HFF-Myc (cell line): ENCODE results near the gene IFI27L1.

ENCODE experiments used
- DNase-seq: peaks from one replicate; pipeline ENCODE4 v3.0.0-alpha.2; 2011; ENCODE audit warnings: low read depth; ENCODE audit errors: extremely low read depth
- H3K4me3 ChIP-seq: replicated peaks from 2 replicates; pipeline ENCODE4 v1.5.1; 2011; ENCODE audit warnings: low read depth, mild to moderate bottlenecking, control low read depth, low read length
- TF ChIP-seq, protein P1 (sequence below): IDR thresholded peaks from 2 replicates; pipeline ENCODE4 v1.5.1; 2012; ENCODE audit warnings: mild to moderate bottlenecking, low read depth, low read length, control low read depth; ENCODE audit errors: missing control alignments

IFI27L1 gene

DNA sequence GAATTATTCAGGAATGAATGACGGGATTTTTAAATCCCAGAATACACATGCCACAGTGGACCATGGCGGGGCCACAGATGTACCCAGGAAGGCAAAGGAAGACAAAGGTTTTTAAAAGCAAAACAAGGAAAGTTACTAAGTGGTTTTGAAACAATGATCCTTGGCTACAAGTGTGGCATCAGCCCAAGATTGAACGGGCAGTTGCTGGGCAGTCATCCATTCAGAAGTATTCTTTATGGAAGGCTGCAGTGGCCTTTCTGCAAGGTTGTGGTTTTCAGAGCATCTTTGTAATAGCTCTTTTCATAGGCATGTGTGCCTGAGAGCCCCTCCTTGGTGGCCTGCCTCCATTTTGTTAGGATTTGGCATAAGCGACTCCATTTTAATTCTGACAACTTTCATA, 16.0 kb downstream of the IFI27L1 start:
- H3K4me3 ChIP-seq, result no peak overlapping the region
- DNase-seq, result no peak
- TF ChIP-seq, protein P1, sequence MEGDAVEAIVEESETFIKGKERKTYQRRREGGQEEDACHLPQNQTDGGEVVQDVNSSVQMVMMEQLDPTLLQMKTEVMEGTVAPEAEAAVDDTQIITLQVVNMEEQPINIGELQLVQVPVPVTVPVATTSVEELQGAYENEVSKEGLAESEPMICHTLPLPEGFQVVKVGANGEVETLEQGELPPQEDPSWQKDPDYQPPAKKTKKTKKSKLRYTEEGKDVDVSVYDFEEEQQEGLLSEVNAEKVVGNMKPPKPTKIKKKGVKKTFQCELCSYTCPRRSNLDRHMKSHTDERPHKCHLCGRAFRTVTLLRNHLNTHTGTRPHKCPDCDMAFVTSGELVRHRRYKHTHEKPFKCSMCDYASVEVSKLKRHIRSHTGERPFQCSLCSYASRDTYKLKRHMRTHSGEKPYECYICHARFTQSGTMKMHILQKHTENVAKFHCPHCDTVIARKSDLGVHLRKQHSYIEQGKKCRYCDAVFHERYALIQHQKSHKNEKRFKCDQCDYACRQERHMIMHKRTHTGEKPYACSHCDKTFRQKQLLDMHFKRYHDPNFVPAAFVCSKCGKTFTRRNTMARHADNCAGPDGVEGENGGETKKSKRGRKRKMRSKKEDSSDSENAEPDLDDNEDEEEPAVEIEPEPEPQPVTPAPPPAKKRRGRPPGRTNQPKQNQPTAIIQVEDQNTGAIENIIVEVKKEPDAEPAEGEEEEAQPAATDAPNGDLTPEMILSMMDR, result no peak

DNA sequence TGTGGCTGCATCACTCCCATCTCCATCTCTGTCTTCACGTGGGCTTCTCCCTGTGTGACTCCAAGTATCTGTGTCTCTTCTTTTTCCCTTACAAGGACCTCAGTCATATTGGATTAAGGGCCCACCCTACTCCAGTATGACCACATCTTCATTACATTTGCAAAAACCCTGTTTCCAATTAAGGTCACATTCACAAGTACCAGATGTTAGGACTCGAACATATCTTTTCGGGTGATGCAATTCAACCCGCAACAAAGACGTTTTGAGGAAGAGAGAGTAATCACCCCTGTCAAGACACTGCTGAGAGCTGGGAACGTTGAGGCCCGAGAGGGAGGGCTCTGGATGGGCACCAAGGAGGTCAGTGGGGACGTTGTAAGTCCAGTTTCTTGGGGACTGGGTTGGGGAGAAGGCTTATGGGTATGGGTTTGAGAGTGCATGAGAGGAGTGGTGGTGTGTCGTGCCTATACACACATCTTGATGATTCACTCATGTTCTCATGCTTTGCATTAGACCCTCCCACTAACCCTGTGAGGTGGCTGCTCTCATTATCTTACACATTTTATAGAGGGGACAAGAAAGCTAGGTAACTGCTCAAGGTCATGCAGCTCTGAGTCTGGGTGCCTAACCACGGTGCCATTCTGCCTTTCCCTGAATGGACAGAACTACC, 17.3 kb downstream of the IFI27L1 start:
- TF ChIP-seq, protein P1, result no peak
- peak; percentile 70 for DNase-seq
- H3K4me3 ChIP-seq, result no peak overlapping the region

DNA sequence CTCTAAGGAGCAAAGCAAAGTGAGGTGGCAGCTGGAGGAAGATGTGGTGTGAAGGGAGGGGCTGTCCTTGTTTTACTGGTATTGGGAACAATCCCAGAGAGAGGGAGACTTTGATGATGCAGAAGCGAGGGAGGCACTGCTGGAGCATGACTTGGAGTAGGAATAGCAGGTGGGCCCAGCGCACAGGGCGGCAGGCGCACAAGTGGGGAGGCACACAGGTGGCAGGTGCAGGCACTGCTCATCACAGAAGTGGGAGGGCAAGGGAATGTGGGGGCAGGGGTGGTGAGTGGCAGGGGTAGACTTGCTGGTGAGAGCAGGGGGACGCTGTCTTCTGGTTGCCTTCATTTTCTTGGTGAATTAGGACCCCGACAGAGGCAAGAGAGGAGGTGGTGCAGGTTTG, 17.9 kb downstream of the IFI27L1 start:
- TF ChIP-seq, protein P1, result no peak
- H3K4me3 ChIP-seq, result no peak overlapping the region
- DNase-seq, result no peak

DNA sequence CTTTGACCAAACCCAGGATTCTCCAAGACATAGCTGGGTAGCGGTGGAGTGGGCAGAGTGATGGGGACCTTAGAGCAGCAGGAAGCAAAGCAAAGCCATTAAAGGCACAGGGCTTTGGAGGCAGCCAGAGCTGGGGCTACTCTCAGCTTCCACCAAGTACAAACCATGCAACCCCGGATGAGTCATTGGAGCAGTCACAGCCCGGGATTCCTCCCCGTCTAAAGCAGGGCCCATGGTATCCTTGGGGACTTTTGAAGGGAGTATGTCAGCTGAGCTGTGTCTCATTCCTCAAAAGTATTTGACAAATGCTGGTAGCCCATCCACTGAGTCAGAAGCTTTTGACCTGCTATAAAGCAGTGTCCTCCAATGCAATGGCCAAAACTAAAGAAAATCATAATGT, 19.7 kb downstream of the IFI27L1 start:
- no peak overlapping the region for H3K4me3 ChIP-seq
- no peak for DNase-seq
- TF ChIP-seq, protein P1, result no peak

DNA sequence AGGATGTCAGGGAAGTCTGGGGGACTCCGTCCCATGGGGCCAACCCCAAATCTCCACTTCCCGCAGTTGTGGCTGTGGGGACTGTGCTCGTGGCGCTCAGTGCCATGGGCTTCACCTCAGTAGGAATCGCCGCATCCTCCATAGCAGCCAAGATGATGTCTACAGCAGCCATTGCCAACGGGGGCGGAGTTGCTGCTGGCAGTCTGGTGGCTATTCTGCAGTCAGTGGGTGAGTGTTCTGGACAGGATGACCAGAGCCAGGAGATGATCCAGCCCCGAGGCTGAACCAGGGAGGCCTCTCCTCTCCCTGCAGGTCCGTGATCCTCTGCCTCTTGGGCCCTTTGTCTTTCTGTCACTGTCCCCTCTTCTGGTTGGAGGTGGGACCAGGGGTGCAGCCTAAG, 20.6 kb downstream of the IFI27L1 start:
- TF ChIP-seq, protein P1, result no peak
- H3K4me3 ChIP-seq, result no peak overlapping the region
- no peak for DNase-seq

DNA sequence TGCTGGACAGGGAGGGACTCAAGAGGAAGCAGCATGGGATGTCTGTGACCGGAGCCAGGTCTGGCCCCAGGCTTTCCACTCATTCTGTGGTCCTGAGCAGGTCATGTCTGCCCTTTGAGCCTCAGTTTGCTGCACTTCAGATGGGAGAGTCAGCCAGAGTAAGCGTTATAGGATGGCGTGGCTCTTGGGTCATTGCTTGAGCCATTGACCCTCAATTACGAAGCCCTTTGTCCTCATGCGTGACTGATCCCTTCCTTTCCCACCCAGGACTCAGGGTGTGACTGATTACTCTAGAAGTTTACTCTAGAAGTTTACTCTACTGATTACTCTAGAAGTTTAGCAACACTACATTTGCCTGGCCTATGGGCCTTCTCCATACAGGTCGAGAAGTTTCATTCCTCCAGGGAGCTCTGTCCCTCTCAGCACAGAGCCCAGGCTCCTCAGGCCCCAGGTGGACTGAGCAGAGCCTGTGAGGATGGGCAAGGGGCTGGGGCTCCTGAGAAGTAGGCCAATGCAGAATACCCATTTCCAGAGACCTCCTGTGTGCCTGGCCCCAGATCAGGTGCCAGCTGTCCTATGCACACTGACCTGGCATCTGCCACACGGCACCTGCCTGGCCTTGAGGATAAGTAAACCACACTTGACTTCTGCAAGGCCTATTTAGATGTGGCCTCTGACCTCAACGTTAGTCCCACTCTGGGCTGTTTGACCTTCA, 21.8 kb downstream of the IFI27L1 start:
- TF ChIP-seq, protein P1, result no peak

More for the DNA sequence above, 21.8 kb downstream of the IFI27L1 start:
- DNase-seq, result no peak
- no peak overlapping the region for H3K4me3 ChIP-seq
